Right ventricle myocardium inferior (tissue), 1 donor: Measurements from ENCODE around the gene ABCC6. TPM values are rescaled to one million over a fixed set of nuclear protein-coding genes. Genes with fewer than 3 reads are reported as not detected.
A peak's percentile ranks its signal among the peaks of the same experiment; 100 is the strongest.
"Not testable (repeated sequence)": the region's sequence is repeated elsewhere in the genome, so short reads cannot be mapped to it uniquely, and the experiment has no call there.

Source experiments
- ATAC-seq: fragments of 200-7000 bp; cut with Tn5 transposase; one replicate; pipeline ENCODE4 v1.9.1; 2020; ENCODE audit warnings: mild to moderate bottlenecking, moderate library complexity
- DNase-seq: peaks from one replicate; pipeline ENCODE4 v3.0.0; 2021; ENCODE audit errors: missing footprints
- intact Hi-C: fragments of 100-400 bp; cut with DNase I; formaldehyde crosslinking; loops from one replicate; pipeline ENCODE4 v1.11.0; 2022
- total RNA-seq: library from RNA; stranded (reverse); fragmentation: NEBNext Ultra II Directional; extraction: Animal tissue kit (Norgen Biotek cat#: 25700); gene quantifications from one replicate; pipeline ENCODE4 v1.2.1, GENCODE V29; 2021
- donor health status: DM: no; HTN: yes; CAD: no; lungs with severe emphysema.

Gene ABCC6
- total RNA-seq, 1 donor from 2014 or later, result 2.2 TPM

DNA sequence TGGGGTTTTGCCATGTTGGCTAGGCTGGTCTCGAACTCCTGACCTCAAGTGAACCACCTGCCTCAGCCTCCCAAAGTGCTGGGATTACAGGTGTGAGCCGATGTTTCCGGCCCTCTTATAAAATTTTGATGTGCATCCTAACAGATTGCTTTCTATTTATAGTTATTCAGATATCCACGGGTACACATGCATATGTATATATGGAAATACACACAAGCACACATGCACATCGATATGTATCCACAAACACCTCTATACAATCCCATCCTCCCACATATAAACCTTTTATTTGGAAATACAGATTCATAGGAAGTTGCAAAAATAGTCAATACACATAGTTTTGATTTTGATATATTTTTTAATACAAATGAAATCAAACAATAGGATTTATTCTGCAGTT, 14.4 kb upstream of the ABCC6 start:
- intact Hi-C loops, DNase-seq, ATAC-seq: not testable (repeated sequence)

DNA sequence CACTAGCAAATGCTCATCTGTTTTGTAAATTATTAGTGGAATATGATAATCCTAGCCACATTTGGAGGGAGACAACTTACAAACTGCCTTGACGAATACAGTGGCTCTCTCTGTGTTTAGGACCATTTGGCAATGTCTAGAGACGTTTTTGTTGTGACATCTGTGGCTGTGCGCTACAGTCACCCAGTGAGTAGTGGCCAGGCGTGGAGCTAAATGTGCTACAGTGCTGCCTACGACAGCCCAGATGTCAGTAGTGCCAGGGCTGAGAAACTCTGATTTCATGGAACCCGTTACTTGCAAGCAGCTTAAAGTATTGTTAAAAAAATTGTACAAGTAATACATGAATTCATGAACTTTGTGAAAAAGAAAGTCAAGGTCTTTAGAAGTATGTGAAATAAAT, 13.8 kb upstream of the ABCC6 start:
- intact Hi-C loops, DNase-seq, ATAC-seq: not testable (repeated sequence)

DNA sequence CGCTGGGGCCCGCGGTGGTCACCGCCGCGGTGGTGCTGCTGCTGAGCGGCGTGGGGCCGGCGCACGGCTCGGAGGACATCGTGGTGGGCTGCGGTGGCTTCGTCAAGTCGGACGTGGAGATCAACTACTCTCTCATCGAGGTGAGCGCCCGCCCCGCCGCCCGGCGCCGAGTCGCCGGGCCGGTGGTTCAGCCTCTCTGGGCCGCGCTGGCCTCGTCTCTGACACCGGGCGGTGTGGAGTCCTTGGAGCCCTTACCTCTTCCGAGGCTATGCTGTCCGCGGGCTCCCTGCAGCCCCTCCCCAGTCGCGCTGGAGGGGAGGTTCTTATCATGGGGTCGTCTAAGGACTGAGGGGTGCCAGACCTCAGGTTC, 9.4 kb upstream of the ABCC6 start:
- DNase-seq, intact Hi-C loops: not testable (repeated sequence)
- peak; percentile 24 for ATAC-seq

DNA sequence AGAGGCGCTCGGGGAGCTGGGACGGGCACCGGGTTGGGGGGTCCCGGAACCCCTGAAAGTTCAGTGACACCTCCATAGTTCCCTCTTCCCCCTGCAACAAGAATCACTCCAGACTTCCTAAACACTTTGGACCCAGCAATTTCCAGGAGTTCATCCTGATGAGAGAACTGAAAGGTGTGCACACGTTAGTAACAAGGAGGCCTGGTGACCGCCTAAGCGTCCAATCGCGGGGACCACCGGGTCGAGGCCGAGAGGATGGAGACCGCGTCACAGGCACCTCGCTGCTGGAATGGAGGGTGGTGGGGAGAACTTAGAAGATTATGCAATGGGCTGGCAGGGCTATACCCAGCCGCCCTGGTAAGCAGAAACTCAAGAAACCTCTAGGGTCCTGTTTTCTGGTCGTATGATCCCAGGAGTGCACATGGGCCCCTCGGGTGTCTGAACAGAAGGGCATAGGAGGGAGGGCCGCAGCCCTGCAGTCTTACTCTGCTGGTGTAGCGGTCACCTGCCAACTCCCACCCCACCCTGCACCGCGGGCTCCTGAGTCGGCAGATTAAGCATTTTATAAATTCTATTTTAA, 458 bp upstream of the ABCC6 start:
- intact Hi-C loops, DNase-seq: not testable (repeated sequence)
- ATAC-seq, result peak; percentile 29

DNA sequence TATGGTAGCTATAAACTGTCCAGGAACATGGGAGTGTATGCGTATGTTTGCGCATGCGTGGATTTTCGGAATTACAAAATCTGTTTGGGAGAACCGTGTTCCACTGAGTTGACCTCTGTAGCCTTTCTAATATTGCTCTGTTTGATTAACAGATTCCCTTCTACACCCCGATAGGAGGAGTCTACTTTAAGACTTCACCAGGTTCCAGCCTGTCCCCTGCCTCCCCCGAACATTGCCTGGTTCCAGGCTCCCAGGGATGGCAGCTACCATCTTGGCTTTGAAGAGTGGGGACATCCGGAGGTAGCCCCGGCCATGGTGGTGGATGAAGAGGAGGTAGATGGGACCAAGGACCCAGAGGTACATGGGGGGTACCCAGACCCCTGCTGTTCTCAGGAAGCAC, 1.9 kb downstream of the ABCC6 start:
- ATAC-seq, DNase-seq, intact Hi-C loops: not testable (repeated sequence)

DNA sequence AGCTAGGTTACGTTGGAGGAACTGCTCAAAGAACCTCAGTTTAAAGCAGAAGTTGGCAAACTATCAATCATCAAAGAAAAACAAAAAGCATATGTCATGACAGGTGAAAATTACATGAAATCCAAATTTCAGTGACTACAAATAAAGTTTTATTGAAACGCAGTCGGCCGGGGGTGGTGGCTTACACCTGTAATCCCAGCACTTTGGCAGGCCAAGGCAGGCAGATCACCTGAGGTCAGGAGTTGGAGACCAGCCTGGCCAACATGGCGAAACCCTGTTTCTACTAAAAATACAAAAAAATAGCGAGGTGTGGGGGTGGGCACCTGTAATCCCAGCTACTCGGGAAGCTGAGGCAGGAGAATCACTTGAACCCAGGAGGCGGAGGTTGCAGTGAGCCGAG, 2.8 kb downstream of the ABCC6 start:
- DNase-seq, ATAC-seq, intact Hi-C loops: not testable (repeated sequence)

DNA sequence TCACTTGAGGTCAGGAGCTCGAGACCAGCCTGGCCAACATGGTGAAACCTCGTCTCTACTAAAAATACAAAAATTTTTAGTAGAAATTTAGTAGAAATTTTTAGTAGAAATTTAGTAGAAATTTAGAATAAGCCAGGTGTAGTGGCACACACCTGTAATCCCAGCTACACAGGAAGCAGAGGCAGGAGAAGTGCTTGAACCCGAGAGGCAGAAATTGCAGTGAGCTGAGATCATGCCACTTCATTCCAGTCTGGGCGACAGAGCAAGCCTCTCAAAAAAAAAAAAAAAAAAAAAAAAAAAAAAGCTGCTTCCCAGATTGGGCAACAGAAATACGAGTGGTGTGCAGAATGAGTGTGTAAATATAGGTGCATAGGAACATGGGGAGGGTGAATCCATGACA, 4.5 kb downstream of the ABCC6 start:
- DNase-seq, intact Hi-C loops, ATAC-seq: not testable (repeated sequence)

DNA sequence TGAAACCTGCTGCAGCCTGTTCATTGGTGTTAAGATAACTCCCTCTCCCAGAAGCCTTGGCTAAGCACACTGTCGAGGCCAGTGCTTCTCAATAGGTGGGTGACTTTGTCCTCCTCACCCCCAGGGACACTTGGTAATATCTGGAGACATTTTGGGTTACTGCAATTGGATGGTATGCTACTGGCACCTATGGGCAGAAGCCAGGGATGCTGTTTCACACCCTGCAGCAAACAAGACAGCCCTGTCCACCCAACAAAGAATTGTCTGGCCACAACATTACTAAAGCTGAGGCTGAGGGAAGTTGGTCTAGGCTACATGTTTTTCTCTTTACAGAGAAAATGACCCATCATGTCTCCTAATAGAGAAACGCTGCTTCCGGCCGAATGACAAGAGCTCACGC, 4.9 kb downstream of the ABCC6 start:
- ATAC-seq, DNase-seq: not testable (repeated sequence)

DNA sequence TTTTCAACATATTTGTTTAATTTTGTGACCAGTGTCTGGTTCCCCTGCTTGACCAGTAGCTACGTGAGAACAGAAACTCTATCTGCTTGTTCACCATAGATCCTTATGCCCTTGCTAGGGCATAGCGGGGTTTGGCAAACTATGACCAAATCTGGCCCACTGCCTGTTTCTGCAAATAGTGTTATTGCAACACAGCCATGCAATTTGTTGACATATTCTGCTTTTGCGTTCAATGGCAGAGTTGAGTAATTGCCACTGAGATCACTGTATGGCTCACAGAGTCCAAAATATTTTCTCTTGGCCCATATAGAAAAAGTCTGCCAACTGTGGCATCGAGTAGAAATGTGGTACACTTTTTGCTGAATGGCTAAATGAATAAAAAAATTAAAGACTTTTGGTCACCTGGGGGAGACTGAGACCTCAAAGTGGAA, 9.4 kb downstream of the ABCC6 start:
- peak; percentile 46 for ATAC-seq
- intact Hi-C loops, DNase-seq: not testable (repeated sequence)

More for the DNA sequence above, 4.9 kb downstream of the ABCC6 start:
- intact Hi-C loops, result not testable (repeated sequence)

DNA sequence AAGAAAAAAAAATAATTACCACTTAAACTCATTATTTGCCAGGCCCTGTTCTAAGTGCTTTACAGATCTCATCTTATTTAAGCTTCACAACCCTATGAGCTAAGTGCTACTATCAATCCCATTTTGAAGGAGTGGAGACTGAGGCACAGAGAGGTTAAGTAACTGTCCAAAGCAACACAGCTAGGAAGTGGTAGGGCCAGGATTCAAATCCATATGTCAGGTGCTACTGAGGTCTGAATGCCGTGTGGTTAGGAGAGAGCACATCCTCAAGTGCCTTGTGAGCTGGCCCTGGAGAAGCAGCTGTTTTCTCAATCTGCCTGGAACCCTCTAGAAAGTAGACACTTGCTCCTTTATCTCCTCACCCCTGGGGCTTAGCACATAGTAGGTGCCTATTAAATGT, 11.9 kb downstream of the ABCC6 start:
- intact Hi-C loops, ATAC-seq, DNase-seq: not testable (repeated sequence)

DNA sequence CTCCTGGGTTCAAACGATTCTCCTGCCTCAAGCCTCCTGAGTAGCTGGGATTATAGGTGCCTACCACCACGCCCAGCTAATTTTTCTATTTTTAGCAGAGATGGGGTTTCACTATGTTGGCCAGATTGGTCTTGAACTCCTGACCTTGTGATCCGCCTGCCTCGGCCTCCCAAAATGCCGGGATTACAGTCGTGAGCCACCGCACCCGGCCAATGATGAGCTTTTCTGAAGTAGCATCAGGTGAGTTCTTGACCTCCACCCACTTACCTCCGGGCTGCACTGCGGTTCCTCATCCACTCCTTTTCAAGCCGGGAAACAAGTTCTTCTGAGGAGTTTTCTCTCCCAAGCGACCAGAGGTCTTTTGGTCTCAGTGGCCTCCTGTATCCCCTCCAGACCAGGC, 14.8 kb downstream of the ABCC6 start:
- intact Hi-C loops, DNase-seq, ATAC-seq: not testable (repeated sequence)

DNA sequence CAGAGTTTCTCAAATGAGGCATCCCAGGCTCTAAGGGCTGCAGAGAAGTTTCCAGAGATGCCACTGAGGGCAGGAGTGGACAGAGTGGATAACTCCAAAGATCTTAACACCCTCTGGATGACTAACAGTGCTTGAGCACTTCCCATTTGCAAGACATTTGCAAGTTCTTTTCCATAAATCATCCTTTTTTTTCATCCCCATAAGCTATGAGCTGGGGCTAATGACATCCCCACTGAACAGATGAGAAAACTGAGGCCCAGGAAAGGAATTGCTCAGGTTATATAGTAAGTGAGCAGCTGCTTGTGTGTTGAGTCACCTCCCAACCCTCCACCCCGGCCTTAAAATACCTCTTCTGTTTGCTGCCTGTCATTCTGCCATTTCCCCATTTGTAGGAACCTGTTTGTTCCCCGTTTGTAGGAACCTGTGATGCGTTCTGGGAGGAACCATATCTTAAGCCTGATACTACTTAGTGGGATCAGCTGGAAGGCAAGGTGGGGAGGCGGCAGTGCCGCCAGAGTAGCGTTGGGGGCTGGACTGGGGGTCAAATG, 15.4 kb downstream of the ABCC6 start:
- intact Hi-C loops, DNase-seq, ATAC-seq: not testable (repeated sequence)

DNA sequence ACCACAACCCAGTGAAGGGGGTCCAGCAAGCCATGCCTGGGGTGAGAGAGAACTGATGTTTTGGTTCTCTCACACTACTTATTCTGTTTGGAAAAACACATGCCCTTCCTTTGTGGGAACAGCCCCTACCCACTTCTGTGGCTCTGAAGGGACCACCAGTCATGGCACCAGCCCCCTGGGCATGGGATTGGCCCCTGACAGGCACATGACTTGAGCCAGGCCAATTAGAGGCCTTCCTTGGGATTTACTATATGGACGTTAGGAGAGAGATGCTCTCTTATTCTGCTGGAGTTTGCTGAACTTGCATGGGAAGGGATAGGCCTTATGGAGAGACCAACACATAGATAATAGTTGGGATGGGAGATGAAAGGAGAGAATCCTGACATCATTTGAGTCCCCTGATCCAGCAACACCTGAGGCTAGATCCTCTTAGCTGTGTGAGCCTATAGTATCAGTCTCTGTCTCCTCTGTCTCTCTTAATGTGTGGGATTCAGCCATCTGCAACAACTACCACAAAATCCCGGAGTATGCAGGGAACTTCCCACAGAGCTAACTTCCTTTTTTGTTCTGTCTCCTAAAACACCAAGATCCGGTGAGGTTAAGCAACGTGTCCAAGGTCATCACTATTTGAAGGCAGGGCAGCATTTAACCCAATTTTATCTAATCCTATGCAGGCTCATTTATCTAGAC, 16.1 kb downstream of the ABCC6 start:
- ATAC-seq, intact Hi-C loops, DNase-seq: not testable (repeated sequence)

DNA sequence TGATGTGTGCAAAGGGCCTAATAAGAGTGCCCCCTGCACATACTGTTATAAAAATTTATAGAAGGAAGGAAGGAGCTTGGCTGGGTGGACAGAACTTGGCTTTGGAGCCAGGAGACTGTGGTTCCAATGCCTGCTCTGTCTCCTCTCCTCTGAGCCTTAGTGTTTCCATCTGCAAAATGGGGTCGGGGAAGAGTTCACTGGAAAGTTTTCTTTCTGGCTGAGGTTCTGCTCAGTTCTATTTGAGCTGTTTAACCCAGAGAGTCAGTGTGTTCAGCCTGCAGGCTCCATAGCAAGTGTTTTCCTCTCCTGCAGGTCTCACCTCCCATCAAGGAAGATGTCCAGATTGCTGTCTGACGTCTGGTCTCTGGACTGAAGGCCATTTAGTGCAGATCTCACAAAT, 17.4 kb downstream of the ABCC6 start:
- intact Hi-C loops, result not testable (repeated sequence)

DNA sequence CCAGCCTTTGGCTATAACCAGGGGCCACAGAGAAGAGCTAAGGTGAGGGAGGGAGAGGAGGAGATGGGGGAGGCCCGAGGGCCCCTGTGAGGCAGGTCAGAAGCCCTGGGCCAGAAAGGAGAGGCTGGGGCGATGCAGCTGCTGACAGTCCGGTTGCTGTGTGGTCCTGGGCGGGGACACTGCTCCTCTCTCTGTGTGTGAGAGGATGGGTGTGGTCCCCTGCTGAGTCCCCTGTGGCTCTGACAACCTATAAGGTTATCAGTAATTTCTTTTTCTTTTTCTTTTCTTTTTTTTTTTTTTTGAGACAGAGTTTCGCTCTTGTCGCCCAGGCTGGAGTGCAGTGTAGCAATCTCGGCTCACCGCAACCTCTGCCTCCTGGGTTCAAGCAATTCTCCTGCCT, 18.7 kb downstream of the ABCC6 start:
- ATAC-seq, intact Hi-C loops, DNase-seq: not testable (repeated sequence)

More for the DNA sequence above, 17.4 kb downstream of the ABCC6 start:
- DNase-seq, ATAC-seq: not testable (repeated sequence)

DNA sequence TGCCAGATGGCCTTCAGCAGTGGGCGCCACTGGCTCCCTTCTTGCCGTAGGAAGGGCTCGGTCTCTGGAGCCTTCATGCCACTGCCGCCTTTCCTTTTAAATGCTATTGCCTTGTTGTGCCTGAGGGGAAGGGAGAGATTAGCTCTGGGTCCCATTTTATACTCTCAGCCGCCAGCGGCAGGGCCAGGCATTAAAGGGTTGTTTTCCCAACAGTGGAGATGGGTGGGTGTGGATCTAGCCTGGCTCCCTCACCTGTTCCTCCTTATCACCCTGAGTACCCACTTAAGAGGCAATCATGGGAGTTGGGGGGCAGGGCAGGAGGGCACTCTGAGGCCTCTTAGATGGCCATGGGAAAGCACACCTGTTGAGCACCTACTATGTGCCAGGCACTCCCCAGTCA, 19.8 kb downstream of the ABCC6 start:
- ATAC-seq, DNase-seq, intact Hi-C loops: not testable (repeated sequence)

DNA sequence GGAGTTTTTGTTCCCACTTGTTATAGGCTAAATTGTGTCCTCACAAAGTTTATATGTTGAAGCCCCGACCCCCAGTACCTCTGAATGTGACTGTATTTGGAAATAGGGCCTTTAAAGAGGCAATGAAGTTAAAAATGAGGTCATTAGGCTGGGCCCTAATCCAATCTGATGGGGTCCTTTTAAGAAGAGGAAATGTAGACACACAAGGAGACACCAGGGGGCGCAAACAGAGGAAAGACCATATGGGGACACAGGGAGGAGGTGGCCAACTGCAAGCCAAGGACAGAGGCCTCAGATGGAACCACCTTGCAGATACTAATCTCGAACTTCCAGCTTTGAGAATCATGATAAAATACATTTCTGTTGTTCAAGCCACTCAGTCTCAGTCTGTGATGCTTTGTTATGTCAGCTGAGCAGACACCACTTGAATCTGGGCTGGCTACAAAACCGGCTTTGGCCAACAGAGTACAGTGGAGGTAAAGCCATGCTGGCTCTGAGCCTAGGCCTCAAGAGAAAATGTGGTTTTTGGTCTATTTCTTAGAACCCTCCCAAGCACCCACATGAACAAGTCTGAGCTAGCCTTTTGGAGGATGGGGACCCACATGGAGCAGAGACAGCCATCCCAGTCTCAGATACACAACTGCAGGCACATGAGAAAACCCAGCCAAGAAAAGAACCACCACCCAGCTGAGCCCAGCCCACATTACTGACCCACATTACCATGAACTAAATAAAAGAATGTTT, 20.7 kb downstream of the ABCC6 start:
- DNase-seq, intact Hi-C loops: not testable (repeated sequence)
- peak; percentile 23 for ATAC-seq

DNA sequence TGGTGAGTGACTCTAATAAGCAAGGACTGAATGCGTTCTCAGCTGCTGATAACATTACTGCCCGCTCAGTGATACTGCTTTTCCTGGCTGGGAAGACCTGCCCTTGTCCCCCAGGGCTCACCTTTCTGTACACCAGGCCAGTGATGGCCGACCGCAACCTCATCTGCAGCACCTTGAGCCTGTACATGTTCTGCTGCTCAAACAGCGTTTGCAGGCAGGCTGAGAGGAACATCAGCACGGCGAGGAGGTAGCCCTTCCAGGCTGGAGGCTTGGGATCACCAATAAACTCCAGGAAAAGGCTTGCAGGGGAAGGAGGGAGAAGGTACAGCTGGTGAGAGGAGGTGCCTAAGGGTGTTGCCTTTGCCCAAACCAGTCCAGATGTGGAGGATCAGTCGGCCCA, 21.4 kb downstream of the ABCC6 start:
- ATAC-seq, DNase-seq, intact Hi-C loops: not testable (repeated sequence)

DNA sequence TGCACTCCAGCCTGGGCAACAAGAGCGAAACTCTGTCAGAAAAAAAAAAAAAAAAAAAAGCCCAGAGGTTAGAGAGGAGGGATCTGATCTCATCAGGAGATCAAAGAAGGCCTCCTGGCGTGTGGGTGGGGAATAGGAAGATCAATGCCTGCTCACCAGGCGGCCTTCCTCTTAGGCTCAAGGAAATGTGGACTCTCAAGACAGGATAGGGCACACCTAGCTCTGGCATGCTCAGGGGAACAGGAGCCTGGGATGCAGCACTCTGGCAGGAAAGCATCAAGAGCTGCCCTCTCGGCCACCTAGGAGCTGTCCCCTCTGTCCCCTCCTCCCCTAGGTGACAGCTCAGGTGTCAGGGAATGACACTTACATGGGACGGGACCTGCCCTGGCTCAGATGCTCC, 22.9 kb downstream of the ABCC6 start:
- intact Hi-C loops, ATAC-seq, DNase-seq: not testable (repeated sequence)
